Esophagus squamous epithelium (tissue), 5 donors: ENCODE measurements around the gene OR52D1. TPM values are rescaled to one million over a fixed set of nuclear protein-coding genes. Genes with fewer than 3 reads are reported as not detected.

Experiments
- DNase-seq: peaks from one replicate; lab custom pipeline; 2025; lab: John Stamatoyannopoulos, UW
- H3K27ac ChIP-seq, 4 donors: fragments of 200-600 bp; sonication (generic); one replicate each; pipeline ENCODE4 v1.5.1; 2016 to 2019; ENCODE audit warnings: mild to moderate bottlenecking in 1 of 4
- H3K27me3 ChIP-seq, 4 donors: fragments of 200-600 bp; sonication (generic); 1 replicate in 3 of 4; 2 replicates in 1 of 4; pipeline versions ENCODE4 v1.5.1 to v1.6.0; 2017 to 2021; ENCODE audit warnings: antibody characterized with exemption in 1 of 4
- H3K36me3 ChIP-seq, 3 donors: fragments of 200-600 bp; sonication (generic); one replicate each; pipeline ENCODE4 v1.5.1; 2016 to 2019
- H3K4me1 ChIP-seq, 3 donors: fragments of 200-600 bp; sonication (generic); one replicate each; pipeline ENCODE4 v1.5.1; 2017 to 2019
- H3K4me3 ChIP-seq, 4 donors: fragments of 200-600 bp; sonication (generic); 1 replicate in 3 of 4; 2 replicates in 1 of 4; pipeline ENCODE4 v1.5.1; 2016 to 2019; ENCODE audit warnings: mild to moderate bottlenecking in 2 of 4, moderate library complexity in 1 of 4
- H3K9me3 ChIP-seq, 3 donors: fragments of 200-600 bp; sonication (generic); one replicate each; pipeline ENCODE4 v1.5.1; 2016 to 2019
- POLR2A ChIP-seq, 4 donors: fragments of 450-650 bp; IDR thresholded peaks; one replicate each; pipeline ENCODE4 v1.6.1; 2017; ENCODE audit warnings: antibody characterized with exemption in 4 of 4, mild to moderate bottlenecking in 4 of 4, moderate library complexity in 3 of 4
- WGBS, 2 donors: methylation state at CpG; one replicate each; pipeline ENCODE4 v1.1.5; 2018; 5-methylcytosine and 5-hydroxymethylcytosine counted together
- intact Hi-C: fragments of 100-400 bp; cut with DNase I; formaldehyde crosslinking; loops from one replicate; pipeline ENCODE4 v1.15.0; 2022
- total RNA-seq, 4 donors: library from RNA; depleted of rRNA; stranded (reverse); fragments of >200 nt; gene quantifications; one replicate each; pipeline ENCODE4 v1.1.0, GENCODE V29; 2016
- TF ChIP-seq, protein P1 (sequence below), 6 experiments: fragments of 450-650 bp in 4 of 6; fragments of 200-600 bp in 2 of 6; sonication (generic) in 2 of 6; IDR thresholded peaks; one replicate each; pipeline ENCODE4 v1.5.1; 2016 to 2019; ENCODE audit warnings: antibody characterized with exemption in 6 of 6, mild to moderate bottlenecking in 4 of 6, moderate library complexity in 4 of 6
- donor health status: DM: yes; HTN: yes; CAD: no.

Gene OR52D1
- not detected for total RNA-seq

DNA sequence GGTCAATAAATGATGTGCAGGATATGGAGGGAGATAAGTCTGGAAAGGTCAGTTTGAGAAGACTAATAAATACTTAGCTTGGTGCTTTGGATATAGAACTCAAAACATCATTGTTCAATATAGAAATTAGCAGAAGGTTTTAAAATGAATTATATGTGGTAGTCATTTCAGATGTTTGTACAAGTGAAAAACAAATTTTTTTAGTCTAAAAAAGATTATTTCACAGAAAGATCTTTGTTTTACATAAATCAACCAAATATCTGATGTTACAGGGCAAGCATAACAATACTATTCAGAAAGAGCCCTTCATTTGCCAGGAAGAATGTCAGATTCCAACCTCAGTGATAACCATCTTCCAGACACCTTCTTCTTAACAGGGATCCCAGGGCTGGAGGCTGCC is at the start of gene OR52D1:
OR52D1 (plus strand) TSS at position 301 of the 400 bp plus-strand sequence; CDS start at position 323, 22 bp downstream.
- no peak for DNase-seq

GRCh38 chr11:5441414-5441813 is 47.1 kb upstream of the OR52D1 start, which contains the start of gene OR51I1:
OR51I1 (minus strand) TSS chr11:5441514; CDS start chr11:5441514, 0 bp downstream.
- WGBS, 2 donors = 28 to 29% methylated on average over 2 of the region's 2 CpGs
- TF ChIP-seq, protein P1, sequence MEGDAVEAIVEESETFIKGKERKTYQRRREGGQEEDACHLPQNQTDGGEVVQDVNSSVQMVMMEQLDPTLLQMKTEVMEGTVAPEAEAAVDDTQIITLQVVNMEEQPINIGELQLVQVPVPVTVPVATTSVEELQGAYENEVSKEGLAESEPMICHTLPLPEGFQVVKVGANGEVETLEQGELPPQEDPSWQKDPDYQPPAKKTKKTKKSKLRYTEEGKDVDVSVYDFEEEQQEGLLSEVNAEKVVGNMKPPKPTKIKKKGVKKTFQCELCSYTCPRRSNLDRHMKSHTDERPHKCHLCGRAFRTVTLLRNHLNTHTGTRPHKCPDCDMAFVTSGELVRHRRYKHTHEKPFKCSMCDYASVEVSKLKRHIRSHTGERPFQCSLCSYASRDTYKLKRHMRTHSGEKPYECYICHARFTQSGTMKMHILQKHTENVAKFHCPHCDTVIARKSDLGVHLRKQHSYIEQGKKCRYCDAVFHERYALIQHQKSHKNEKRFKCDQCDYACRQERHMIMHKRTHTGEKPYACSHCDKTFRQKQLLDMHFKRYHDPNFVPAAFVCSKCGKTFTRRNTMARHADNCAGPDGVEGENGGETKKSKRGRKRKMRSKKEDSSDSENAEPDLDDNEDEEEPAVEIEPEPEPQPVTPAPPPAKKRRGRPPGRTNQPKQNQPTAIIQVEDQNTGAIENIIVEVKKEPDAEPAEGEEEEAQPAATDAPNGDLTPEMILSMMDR (IDR thresholded peaks at IDR 0.05) = no peak
- TF ChIP-seq POLR2A (IDR thresholded peaks at IDR 0.05) = no peak

More for the DNA sequence above, at the start of gene OR52D1:
- Histone ChIP-seq H3K27me3 (no peaks in the 10 kb centered on the region), H3K27ac (no peak within 1 kb of the TSS), H3K36me3 (no peaks in the 10 kb centered on the region), H3K4me1 (no peaks in the 10 kb centered on the region), H3K4me3 (no peak within 1 kb of the TSS), H3K9me3 (no peaks in the 10 kb centered on the region)
- no peak for TF ChIP-seq POLR2A (IDR thresholded peaks at IDR 0.05)
- TF ChIP-seq, protein P1 (IDR thresholded peaks at IDR 0.05) = no peak
- intact Hi-C loops = no loop called here

DNA sequence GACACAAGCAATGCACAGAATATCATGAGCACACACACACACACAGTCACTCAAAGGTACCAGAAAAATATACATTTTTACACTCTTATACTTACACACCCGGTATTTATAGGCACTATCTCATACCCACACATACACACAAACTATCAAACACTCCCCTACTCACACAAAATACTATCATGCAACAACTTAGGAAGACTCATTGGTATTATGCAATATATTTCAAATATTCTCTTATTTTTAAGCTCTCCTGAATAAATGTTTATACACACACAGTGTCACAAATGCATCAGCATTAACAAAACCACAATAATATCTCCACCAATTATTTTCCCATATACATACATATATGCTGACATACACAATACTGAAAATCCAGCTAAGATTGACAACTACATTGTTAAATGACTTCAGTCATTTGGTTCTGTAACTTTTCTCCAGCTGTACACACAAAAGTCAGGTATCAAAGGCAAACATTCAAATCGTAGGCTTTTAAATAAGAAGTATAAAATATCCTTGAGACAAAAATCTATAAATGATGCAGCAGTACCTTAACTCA is 44.6 kb upstream of the OR52D1 start:
- Histone ChIP-seq H3K9me3 (no peaks in the 10 kb centered on the region), H3K4me1 (no peaks in the 10 kb centered on the region), H3K4me3 (no peak overlapping the region), H3K27ac (no peak overlapping the region), H3K36me3 (no peaks in the 10 kb centered on the region), H3K27me3 (no peaks in the 10 kb centered on the region)
- intact Hi-C loops = no loop called here
- no peak for DNase-seq
- 32 to 44% methylated on average over 2 of the region's 2 CpGs for WGBS, 2 donors
- TF ChIP-seq, protein P1 (IDR thresholded peaks at IDR 0.05) = no peak
- no peak for TF ChIP-seq POLR2A (IDR thresholded peaks at IDR 0.05)

More at GRCh38 chr11:5441414-5441813, 47.1 kb upstream of the OR52D1 start, which contains the start of gene OR51I1:
- no peak within 1 kb of the TSS for H3K4me3 ChIP-seq
- no peaks in the 10 kb centered on the region for H3K36me3 ChIP-seq
- H3K9me3 ChIP-seq = no peaks in the 10 kb centered on the region
- no peaks in the 10 kb centered on the region for H3K27me3 ChIP-seq
- intact Hi-C loops = no loop called here
- no peak within 1 kb of the TSS for H3K27ac ChIP-seq
- H3K4me1 ChIP-seq = no peaks in the 10 kb centered on the region
- DNase-seq = no peak

DNA sequence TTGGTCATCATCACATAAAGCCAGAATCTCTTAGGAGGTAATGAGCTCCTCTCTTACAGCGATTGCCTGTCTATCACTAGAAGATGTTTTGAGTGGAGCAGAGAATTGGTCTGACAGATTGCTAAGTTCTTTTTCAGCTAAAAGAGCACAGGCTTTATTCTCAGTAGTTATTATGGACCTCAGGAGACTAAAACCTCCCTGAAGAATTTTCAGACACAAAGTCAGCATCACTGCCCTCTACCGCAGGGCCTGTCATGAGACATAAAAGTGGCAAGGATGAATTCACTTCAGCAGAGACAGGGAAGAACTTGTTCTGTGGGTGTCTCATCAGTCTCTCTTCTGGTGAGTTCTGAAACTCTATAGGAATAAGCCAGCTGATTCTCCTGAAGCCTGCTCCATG is 39.5 kb upstream of the OR52D1 start, which contains the start of gene OR51I2:
OR51I2 (plus strand) TSS at position 301 of the 400 bp plus-strand sequence. CDS start 4,166 bp downstream, outside the sequence.
- intact Hi-C loops = no loop called here
- Histone ChIP-seq H3K4me3 (no peak within 1 kb of the TSS), H3K4me1 (no peaks in the 10 kb centered on the region), H3K27me3 (no peaks in the 10 kb centered on the region), H3K36me3 (no peaks in the 10 kb centered on the region), H3K27ac (no peak within 1 kb of the TSS), H3K9me3 (no peaks in the 10 kb centered on the region)
- no peak for DNase-seq
- 94 to 96% methylated on average over 2 of the region's 2 CpGs for WGBS, 2 donors
- no peak for TF ChIP-seq POLR2A (IDR thresholded peaks at IDR 0.05)
- TF ChIP-seq, protein P1 (IDR thresholded peaks at IDR 0.05) = no peak

GRCh38 chr11:5449432-5449831 is 39.1 kb upstream of the OR52D1 start:
- Histone ChIP-seq H3K4me1 (no peaks in the 10 kb centered on the region), H3K36me3 (no peaks in the 10 kb centered on the region)
- 71 to 73% methylated on average over 4 of the region's 4 CpGs for WGBS, 2 donors

More at GRCh38 chr11:5449432-5449831, 39.1 kb upstream of the OR52D1 start:
- TF ChIP-seq, protein P1 (IDR thresholded peaks at IDR 0.05) = no peak
- no peak for TF ChIP-seq POLR2A (IDR thresholded peaks at IDR 0.05)
- intact Hi-C loops = no loop called here
- Histone ChIP-seq H3K4me3 (no peak overlapping the region), H3K9me3 (no peaks in the 10 kb centered on the region), H3K27me3 (no peaks in the 10 kb centered on the region), H3K27ac (no peak overlapping the region)
- no peak for DNase-seq
